Cerebellar nuclear complex (tissue), 1 donor: ENCODE results near the gene FCHSD1.

Experiments
- DNase-seq, 2 experiments: peaks; one replicate each; lab custom pipeline; 2025; lab: John Stamatoyannopoulos, UW

FCHSD1 gene

DNA sequence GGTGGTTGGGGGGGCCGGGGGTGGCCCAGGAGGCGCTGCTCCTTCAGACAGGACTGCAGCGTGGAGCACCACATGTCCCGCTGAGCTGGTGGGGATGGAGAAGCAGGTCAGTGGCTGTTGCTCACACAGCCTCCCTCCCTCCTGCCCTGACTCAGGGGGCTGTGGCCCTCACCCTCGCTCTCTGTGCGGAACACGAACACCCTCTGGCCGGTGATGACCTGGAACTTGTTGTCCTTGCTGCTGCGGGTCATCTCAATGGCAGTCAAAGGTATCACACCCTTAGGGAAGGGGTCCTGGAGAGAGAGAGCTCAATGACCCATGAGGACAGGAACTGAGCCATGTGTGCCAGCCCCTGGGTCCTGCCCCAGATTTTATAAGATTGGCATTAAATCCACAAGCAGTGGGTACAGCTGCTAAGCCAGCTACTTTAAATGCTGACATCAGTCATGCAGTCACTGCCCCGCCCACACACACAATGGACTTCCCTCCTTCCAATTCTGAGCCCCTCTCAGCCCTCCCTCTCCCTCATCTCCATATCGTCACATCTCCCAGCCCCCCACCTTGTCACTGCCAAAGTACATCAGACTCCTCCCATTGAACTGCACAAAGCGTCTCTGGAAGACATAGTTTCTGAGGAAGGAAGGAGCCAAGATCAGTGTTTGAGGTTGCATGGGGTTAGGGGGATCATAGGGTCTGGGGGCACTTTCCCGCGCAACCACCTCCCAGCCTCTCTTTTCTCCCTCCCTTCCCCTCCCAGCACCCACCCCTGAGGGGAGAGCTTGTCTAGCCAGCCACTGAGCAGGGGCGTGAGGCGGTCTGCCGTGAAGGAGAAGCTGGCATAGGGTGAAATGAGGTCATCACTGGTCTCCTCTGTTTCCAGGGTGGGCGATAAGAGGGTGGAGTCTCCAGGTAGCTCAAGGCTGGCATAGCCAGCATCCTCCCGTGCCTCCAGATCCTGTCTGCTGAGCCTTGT, 21.9 kb upstream of the FCHSD1 start:
- DNase-seq: no peak

- DNase-seq: no peak
These were observed 21.0 kb upstream of the FCHSD1 start for GRCh38 chr5:141672071-141672840.

- no peak for DNase-seq
These were observed 18.3 kb upstream of the FCHSD1 start for GRCh38 chr5:141669520-141669919.

GRCh38 chr5:141668601-141669265, 17.5 kb upstream of the FCHSD1 start:
- DNase-seq: no peak

- DNase-seq: no peak
These were observed 15.1 kb upstream of the FCHSD1 start for GRCh38 chr5:141665995-141666940.

- DNase-seq: no peak
These were observed 13.7 kb upstream of the FCHSD1 start for GRCh38 chr5:141664733-141665461.

DNA sequence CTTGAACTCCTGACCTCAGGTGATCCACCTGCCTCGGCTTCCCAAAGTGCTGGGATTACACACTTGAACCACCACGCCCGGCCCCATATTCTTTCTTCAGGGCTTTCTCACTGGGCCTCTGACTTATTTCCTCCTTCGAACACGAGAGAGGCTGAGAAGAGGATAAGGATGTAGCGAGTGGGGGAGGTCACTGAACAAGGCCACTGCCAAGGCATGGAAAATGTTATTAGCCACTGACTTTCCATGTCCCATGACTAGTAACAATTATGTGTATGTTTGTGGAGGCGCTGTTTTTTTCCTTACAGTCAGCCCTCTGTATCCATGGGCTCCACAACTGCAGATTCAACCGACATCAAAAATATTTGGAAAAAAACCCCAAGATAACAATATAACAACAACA, 12.3 kb upstream of the FCHSD1 start:
- DNase-seq: no peak

GRCh38 chr5:141662028-141662427, 10.8 kb upstream of the FCHSD1 start:
- DNase-seq: no peak

DNA sequence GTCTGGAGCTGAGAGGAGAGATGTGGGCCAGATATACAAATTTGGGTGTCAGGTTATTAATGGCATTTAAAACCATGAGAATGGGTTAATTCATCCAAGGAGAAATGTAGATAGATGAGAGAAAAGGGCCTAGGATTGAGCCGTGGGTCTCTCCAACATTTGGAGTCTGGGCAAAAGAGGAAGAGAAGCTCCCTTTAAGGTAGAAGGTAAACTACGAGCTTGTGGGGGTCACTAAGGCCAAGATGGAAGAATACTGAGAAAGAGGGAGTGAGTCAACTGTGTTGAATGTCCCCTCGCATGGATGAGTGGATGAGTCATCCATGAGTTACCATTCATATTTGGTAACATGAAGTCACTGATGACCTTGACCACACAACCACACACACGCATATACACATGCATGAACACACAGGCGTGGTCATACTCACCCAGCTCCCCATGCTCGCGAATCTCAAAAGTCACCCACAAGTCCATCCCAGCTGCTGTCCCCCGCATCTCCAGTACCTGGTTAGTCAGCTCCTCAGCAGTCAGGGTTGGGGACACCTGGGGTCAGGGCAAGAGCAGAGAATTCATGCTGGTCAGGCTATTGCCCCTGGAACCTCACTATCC, 6.8 kb upstream of the FCHSD1 start:
- DNase-seq: no peak

- no peak for DNase-seq
These were observed 6.2 kb upstream of the FCHSD1 start for GRCh38 chr5:141657404-141657803.

GRCh38 chr5:141656396-141656795, 5.2 kb upstream of the FCHSD1 start:
- DNase-seq: no peak

- no peak for DNase-seq
These were observed 3.8 kb upstream of the FCHSD1 start for GRCh38 chr5:141655020-141655419.

DNA sequence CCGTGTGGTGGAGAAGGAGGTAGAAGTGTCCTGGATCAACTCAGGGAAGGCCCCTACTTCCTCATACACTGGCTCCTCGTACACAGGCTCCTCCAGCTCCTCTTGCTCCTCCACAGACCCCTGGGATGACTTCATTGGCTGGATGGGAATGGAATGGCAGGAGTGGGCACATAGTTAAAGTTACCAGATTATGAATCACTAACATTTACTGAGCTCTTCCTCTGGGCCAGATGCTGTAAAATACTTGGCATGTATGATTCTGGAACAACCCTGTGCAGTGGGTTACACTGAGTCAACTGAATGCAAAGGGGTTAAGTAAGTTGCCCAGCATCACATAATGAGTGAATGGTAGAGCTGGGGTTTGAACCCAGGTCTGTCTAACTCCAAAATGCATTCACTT, 3.1 kb upstream of the FCHSD1 start:
- no peak for DNase-seq

GRCh38 chr5:141651728-141652105, 499 bp upstream of the FCHSD1 start:
- DNase-seq: no peak

GRCh38 chr5:141649972-141650371, 1.2 kb downstream of the FCHSD1 start:
- no peak for DNase-seq

DNA sequence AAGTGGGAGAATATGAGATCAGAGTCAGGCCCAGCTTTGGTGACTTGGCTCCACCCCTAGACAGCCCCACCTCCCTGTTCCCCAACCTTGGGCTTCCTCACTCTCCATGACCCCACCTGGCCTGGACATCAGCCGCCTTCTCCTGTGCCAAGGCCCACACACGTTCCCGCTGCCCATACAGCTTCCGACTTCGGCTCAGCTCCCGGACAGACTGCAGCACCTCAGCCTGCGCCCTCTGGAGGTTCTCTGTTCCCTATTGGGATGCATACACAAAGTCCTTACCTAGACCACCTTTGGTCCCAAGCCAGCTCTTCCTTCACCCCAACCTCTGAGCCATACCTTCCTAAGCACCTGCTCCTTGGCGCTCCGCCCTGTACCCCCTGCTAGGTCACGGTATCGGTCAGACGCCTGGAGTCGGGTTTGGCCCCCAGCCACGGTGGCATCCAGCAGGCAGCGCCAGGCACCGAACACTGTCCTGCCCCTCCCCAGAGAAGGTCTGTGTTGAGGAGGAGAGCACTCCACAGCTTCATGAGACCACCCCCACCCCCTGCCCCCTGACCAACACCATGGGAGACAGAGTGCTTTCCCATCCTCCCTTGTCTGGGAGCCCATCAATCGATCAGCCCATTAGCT, 2.0 kb downstream of the FCHSD1 start:
- DNase-seq: no peak

- no peak for DNase-seq
These were observed 3.4 kb downstream of the FCHSD1 start for GRCh38 chr5:141647851-141648250.

GRCh38 chr5:141647242-141647641, 4.0 kb downstream of the FCHSD1 start:
- no peak for DNase-seq

DNA sequence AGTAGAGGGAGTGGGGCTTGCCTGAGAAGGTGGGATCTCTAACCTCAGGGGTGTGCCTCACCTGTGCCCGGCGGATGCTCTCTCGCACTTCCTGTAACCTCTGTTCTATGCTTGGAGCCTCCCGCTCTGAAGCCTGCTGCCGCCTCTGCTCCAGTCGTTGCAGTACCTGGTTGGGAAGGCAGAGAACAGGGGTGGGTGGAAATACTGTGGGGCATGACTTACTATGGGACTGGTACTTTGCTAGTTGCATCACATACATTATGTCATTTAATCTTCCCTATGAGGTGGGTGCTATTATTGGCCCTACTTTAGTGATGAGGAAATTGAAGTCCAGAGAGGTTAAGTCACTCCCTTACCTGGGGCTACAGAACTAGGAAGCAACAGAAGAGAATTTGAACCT, 5.2 kb downstream of the FCHSD1 start:
- no peak for DNase-seq
